HG03280 (cell line): ENCODE results near the gene DGLUCY.
"Not testable (repeated sequence)": the region's sequence is repeated elsewhere in the genome, so short reads cannot be mapped to it uniquely, and the experiment has no call there.

ENCODE experiments used
- ATAC-seq: cut with Tn5 transposase; IDR thresholded peaks from one replicate; pipeline ENCODE4 v1.9.1; 2021; ENCODE audit warnings: mild to moderate bottlenecking, moderate library complexity; ENCODE audit not compliant: unreplicated experiment

DGLUCY gene

DNA sequence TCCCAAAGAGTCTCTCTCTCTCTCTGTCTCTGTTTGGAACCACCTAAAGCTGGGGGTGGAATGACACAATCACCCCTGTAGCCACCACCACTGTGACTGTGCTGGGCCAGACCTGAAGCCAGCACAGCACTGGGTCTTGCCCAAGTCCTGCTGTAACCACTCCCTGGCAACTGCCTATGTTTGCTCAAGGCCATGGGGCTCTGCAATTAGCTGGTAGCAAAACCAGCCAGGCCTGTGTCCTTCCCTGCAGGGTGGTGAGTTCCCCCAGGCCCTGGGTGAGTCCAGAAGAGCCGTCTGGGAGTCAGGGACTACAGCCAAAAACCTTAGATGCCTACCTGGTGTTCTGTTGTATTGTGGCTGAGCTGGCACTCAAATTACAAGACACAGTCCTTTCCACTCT, 50.8 kb downstream of the DGLUCY start:
- no peak for ATAC-seq

DNA sequence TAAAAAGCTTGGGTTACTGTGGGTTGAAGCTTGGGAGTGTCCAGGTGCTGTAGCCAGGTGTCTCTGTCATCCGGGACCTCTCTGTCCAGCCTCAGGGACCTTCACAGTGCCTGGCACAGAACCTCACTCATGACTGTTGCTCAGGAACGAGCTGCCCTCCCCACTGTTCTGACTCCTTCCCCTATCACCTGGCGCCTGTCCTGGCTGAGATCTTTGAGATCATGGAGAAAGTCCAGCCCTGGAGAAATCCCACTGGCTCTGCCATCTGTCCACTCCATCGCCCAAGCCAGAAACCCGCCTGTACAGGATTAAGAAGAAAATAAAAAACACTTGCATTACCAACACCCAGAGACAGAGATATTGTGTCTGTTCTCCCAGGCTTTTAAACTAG, 53.5 kb downstream of the DGLUCY start:
- ATAC-seq: no peak

DNA sequence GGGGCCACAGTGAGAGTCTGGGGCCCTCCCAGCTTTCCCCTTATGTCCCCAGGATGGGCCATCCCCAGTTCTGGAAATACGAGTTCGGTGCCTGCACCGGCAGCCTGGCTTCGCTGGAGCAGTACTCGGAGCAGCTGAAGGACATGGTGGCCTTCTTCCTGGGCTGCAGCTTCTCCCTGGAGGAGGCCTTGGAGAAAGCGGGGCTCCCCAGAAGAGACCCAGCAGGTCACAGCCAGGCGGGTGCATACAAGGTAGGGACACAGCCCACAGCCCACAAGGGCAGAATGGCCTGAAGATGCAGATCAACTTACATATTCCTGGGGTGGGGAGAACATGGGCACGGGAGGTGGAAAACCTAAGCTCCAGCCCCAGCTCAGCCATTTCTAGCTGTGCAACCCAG, 56.1 kb downstream of the DGLUCY start:
- ATAC-seq: no peak

DNA sequence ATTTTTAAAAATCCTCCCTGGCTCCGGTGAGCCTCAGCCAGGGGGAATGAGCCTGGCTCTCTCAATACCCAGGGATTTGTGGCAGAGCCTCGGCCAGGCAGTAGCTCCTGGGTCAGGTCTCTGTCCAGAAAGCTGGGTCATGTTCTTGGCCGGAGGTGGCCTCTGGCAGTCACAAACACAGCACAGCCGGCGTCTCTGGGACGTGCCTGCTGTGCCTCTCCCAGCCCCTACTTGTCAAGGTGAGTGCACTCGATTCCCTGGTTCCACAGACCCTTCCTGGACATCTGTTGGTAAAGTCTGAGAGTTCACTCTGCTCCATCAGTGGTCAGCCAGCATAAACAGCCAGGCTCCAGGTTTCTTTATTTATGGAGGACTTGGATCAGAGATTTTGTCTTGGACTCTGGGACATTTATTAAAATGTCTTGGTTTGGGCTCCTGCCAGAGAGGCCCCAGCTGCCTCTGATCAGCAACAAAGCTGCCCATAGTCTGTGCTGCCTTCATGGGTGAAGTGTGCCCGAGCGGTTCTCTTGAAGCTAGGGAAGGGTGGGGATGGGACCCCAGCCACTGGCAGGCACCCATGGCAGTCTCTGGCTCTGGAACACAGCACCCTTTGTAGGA, 56.7 kb downstream of the DGLUCY start:
- no peak for ATAC-seq

DNA sequence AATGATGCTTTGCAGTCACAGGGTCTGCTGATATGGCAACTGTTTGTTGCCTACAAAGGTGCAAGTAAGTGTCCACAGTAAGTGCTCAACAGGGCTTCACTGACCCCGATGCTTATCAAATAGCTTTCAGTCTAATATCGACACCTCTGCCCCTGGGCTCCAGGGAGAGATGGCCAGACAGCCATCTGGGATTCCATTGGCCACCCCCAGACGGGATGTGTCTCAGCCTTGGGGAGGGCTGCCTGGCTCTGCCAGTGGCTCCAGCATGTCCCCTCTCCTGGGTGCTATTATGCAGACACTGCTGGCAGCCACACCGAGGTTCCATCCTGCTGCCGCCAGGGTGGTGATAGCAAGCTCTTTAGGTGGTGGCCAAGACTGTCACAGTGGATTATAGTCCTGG, 57.4 kb downstream of the DGLUCY start:
- ATAC-seq: no peak

DNA sequence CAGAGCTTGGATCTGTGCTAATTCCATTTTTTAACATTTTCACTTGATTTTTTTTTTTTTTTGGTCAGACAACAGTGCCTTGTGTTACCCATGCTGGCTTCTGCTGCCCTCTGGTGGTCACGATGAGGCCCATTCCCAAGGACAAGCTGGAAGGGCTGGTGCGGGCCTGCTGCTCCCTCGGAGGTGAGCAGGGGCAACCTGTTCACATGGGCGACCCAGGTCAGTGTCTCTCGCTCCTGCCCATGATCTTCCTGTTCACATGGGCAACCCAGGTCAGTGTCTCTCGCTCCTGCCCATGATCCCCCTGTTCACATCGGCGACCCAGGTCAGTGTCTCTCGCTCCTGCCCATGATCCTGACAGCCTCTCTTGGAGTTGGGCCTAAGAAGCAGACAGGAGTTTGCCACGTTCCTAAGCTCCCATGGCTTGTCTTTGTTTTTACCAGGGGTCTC, 59.4 kb downstream of the DGLUCY start:
- peak; percentile 49 for ATAC-seq

DNA sequence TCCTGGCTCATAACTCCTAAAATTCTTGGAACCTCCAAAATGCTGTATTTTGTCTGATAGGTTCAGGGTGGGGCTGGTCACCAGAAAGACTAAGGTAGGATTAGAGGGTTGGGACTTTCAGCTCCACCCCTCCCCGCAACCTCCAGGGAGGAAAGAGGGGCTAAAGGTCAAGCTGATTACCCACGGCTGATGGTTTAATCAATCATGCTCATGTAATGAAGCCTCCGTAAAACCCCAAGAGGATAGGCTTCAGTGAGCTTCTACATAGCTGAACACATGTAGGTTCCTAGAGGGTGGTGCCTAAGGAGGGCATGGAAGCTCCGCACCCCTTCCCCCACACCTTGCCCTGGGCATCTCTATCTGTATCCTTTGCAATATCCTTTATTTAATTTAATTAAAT, 60.0 kb downstream of the DGLUCY start:
- ATAC-seq: no peak

DNA sequence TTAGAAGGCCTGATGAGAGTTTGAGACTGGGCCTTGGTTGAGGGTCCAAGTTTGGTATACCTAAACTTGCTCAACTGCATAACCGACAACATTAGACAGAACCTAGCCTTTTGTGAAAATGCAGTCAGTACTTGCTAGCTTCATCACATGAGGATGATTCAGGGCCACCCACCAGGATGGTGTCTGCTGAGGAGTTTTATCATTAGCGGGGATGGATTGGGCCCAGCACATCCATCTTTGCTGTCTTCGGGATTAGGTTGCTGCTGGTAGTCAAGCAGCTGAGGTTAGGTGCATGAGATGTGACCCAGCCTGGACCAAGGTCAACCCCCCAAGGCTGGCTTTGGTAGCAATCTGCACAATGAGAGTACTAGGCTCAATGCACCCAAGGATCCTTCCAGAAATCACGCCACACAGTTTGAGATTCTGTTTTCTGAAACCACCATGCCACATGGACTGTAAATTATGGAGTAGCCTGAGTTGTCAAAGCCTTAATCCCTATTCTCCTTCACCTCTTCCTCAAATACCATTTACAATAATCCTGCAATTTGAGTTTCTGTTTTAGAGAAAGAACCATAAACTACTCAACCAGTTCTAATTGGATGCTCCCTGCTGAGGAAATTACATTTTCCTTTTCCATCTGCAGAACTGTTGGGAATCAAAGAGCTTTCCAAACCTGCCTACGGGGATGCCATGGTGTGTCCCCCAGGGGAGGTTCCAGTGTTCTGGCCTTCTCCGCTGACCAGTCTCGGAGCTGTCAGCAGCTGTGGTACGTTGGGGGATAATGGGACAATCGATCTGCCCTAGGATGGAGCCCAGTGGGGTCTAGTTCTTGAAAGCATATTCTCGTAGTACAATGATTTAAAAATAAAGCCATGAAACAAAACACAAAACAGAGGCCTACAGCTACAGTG, 61.7 kb downstream of the DGLUCY start:
- no peak for ATAC-seq

DNA sequence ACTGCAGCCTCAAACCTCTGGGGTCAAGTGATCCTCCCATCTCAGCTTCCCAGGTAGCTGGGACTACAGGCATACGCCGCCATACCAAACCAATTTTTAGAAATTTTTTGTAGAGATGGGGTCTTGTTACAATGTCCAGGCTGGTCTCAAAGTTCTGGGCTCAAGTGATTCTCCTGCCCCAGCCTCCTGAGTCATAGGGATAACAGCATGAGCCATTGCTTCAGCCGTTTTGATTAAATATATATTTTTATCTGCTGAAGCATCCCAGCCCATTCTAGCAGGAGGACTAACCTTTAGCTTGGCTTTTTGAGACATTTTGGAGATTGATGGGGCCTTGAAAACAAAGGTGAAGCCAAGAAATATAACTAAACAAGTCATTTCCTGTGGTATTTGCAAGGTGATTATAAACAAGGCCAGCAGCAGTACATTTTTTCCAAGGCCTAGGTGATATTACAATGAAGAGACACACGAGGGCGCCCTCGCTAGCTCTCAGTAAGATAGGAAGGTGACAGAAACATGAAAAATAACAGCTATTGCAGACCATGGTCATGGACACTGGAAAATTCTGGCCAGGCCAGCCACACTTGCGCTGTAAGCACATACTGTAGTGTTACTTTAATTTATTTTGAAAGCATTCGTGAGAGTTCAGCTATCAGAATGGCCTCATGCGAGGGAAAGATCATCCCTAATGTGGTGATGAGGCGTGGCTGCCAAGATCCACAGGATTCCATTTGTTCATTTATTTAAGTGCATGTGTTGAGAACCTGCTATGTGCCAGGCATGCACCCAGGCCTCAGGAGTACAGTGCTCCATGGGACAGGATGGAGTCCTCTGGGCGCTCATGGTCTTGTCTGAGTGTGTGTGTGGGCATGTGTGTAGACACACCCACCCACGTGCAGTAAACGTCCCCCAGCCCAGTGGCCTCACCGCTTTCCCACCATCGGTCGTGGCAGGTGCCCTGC, 63.5 kb downstream of the DGLUCY start:
- ATAC-seq: no peak

DNA sequence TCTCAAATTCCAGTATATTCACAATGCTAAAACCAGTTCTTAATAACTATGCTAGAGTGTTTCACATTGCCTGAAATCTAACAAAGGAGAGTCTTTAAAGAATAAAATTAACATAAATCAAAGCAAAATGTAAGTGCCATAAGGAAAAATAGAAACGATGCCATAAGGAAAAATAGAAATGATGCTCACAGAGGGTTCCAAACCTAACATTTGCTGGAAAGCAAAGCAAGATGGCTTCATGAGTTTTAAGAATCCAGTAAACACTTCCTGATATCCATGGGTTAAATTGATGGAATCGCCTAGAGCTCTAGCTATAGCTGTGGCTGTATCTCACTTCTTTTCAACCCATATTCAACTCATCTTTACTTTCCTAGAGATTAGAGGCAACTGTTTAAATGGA, 66.7 kb downstream of the DGLUCY start:
- ATAC-seq: no peak

DNA sequence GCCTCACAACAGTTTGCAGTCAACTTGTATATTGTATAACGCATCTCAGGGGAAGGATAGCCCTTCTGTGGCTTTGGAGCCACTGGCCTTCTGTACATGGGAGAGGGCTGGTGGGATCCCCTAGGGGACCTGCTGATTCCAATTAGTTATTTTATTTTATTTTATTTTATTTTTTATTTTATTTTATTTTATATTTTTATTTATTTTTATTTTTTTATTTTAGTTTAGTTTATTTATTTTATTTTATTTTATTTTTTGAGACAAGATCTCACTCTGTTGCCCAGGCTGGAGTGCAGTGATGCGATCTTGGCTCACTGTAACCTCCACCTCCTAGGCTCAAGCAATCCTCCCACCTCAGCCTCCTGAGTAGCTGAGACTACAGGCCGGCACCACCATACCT, 68.9 kb downstream of the DGLUCY start:
- ATAC-seq: not testable (repeated sequence)

DNA sequence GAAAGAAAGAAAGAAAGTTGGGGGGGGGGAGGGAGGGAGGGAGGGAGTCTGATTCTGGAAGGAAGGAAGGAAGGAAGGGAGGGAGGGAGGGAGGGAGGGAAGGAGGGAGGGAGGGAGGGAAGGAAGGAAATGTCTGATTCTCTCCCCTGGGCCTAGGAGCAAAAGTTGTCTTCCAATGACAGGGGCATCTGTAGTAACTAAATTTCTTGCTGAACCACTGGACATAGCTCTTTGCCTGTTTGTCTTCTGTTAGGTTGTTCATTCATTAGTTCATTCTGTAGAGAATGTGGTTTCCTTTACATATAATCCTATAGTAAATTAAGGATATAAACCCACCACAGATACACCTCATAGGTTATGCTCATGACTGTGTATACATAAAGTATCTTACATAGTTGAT, 70.7 kb downstream of the DGLUCY start:
- ATAC-seq: no peak

DNA sequence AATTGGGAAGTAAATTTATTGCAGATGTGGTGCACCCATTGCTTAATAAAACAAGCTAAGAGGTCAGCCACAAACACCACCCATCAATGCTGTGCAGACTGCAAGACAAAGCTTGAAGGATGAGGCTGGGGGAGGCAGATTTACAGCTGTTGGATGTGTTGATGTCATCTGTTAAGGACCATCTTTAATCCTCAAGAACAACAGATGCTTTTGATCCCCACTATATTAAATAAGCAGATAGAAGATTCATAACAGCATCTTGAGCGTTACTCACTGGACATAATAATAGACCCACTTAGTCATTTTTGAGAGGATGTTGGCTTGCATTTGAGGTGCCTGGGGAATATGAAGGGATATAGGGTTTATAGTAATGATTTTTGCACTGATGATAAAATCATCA, 71.8 kb downstream of the DGLUCY start:
- no peak for ATAC-seq

DNA sequence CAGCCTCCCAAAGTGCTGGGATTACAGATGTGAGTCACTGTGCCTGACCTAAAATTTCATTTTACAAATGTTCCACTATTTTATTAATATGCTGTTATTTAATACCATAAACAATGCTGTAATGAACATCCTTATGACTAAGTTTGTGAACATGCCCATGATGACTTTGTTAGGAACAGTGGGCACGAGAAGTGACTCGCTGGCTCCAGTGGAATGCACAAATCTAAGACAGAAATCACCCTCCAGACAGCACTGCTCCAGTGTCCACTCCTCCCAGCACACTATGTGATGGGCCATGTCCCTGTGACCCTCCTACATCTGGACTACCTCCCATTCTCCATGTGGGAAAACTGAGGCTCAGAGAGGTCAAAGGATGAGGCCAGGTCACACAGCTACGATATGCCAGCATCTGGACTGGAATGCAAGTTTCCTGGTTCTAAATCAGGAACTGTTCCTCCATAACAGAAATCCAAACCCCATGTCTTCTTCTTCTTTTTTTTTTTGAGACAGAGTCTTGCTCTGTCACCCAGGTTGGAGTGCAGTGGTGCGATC, 72.7 kb downstream of the DGLUCY start:
- ATAC-seq: no peak

DNA sequence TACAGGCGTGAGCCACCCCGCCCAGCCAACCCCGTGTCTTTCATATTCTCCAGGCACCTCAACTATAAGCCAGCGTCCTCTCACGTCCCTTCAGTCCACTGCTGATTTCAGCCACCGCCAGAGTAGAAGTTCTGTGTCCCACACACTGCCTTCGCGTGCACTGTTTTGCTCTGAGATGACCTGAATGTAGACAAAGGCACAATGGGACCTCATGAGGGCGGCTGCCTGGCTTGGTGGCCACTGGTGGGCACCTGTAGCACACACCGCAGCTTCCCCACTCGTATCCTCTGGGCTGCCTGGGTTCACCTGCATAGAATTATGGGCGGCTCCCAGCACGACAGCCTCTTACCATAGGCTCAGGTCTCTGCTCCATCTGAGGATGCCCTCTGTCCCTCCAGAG, 73.4 kb downstream of the DGLUCY start:
- ATAC-seq: no peak

DNA sequence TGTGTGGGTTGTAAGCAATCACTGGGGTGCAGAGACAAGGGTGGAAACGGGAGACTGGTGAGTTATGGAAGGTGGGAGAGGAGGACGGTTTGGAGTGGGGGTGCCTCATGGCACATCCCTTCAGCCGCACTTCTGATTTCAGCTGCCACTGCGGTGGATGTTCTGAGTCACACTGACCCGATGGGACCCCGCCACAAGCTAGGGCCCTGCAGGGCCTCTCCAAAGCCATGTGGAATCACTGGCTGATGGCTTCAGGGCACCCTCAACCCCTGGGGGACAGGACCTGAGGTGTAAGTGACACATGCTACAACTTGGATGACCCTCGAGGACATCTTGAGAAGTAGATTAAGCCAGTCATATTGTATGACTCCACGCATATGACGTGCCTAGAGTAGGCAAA, 77.0 kb downstream of the DGLUCY start:
- no peak for ATAC-seq

DNA sequence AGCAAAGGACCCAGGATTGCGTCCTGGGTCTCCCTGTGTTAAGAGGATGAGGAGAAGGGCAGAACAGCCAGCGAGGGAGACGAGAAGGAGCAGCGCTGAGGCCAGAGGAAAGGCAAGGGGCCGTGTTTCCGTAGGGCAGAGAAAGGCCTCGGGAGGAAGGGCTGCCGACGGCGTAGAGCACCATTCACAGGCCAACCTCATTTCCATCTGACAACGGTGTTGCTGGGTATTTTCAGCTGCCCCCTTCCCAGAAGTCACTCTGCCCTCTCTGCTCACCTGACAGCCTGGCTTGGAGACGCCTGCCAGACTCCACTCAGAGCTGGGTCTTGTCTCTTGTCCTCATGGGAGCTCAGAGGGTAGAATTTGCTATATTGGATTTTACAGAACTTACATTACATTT, 79.2 kb downstream of the DGLUCY start:
- no peak for ATAC-seq

DNA sequence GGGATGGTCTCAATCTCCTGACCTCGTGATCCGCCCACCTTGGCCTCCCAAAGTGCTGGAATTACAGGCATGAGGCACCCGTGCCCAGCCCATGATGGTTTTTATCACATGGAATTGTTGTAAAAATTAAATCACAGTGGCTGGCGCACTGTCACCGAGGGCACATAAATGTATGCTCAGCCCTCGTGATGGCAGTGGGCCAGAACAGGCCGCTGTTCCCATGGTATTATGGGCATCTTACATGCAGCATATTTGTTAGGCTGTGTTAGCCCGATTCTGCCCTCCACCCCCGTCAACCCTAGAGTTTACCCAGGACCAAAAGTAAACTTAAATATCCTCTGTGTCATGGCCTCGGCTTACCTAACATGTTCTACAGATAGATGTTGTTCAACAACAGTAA, 82.0 kb downstream of the DGLUCY start:
- no peak for ATAC-seq

DNA sequence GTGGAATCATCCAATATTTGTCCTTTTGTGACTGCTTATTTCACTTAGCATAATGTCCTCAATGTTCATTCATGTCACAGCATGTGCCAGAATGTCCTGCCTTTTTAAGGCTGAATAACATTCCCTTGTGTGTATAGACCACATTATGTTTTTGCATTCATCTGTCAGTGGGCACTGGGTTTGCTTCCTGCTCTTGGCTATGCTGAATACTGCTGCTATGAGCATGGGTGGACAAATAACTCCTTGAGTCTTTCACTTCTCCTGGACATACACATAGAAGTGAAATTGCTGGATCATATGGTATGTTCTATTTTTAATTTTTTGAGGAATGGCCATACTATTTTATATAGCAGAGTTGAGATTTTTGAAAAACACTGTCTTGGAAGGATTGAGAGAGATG, 83.8 kb downstream of the DGLUCY start:
- no peak for ATAC-seq

DNA sequence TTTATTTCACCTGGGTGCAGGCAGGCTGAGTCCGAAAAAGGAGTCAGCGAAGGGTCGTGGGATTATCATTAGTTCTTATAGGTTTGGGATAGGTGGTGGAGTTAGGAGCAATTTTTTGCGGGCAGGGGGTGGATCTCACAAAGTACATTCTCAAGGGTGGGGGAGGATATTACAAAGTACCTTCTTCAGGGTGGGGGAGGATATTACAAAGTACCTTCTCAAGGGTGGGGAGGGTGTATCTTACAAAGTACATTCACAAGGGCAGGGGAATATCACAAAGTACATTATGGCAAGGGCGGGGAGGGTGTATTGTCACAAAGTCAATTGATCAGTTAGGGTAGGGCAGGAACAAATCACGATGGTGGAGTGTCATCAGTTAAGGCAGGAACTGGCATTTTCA, 86.9 kb downstream of the DGLUCY start:
- not testable (repeated sequence) for ATAC-seq
